ENCODE results near the gene ZDHHC1. TPM values are rescaled to one million over a fixed set of nuclear protein-coding genes. Genes with fewer than 3 reads are reported as not detected.

Gene ZDHHC1
- total RNA-seq, 4 donors from 2014 or later = 7.5 to 26.7 (median 17.3) TPM

- TF ChIP-seq POLR2AphosphoS5 (IDR thresholded peaks at IDR 0.05) (peak; percentile 31), POLR2A (IDR thresholded peaks at IDR 0.05) (no peak)
- H3K9me3 ChIP-seq = no peaks in the 10 kb centered on the region
- H3K27me3 ChIP-seq = no peaks in the 10 kb centered on the region
- peak overlapping the region in 3 of 4 donors; percentile 54 to 70 (median 63) for H3K27ac ChIP-seq
- no peak overlapping the region for H3K4me3 ChIP-seq
- H3K4me1 ChIP-seq = peaks cover 0 to 81% (median 40%) of the 10 kb centered on the region in 3 donors
- WGBS, 2 donors (ENCODE audit: low coverage in 1 of 2) = 40 to 67% methylated on average over 1 of the region's 6 CpGs
- ATAC-seq = peak; percentile 85
- peaks cover 0 to 79% of the 10 kb centered on the region in 2 donors for H3K36me3 ChIP-seq
Observed at GRCh38 chr16:67443265-67443664, 27.0 kb upstream of the ZDHHC1 start.

- Histone ChIP-seq H3K27me3 (no peaks in the 10 kb centered on the region), H3K4me3 (no peak overlapping the region), H3K9me3 (no peaks in the 10 kb centered on the region), H3K36me3 (peaks cover 0 to 83% of the 10 kb centered on the region in 2 donors), H3K4me1 (peaks cover 0 to 76% (median 39%) of the 10 kb centered on the region in 3 donors), H3K27ac (peak overlapping the region in 3 of 4 donors; percentile 5 to 54 (median 24))
- 70 to 76% methylated on average over 5 to 8 of the region's 13 CpGs for WGBS, 2 donors (ENCODE audit: low coverage in 1 of 2)
- TF ChIP-seq POLR2AphosphoS5 (IDR thresholded peaks at IDR 0.05) (no peak), EP300 (IDR thresholded peaks at IDR 0.05) (no peak), CTCF (IDR thresholded peaks at IDR 0.05) (no peak), POLR2A (IDR thresholded peaks at IDR 0.05) (no peak)
- no peak for ATAC-seq
Observed at GRCh38 chr16:67442581-67443255, 26.4 kb upstream of the ZDHHC1 start.

- H3K4me3 ChIP-seq = no peak overlapping the region
- peak overlapping the region in 1 of 4 donors; percentile 54 for H3K27ac ChIP-seq
- no peaks in the 10 kb centered on the region for H3K9me3 ChIP-seq
- WGBS, 2 donors (ENCODE audit: low coverage in 1 of 2) = 45 to 70% methylated on average over 1 to 3 of the region's 5 CpGs
- H3K27me3 ChIP-seq = no peaks in the 10 kb centered on the region
- H3K36me3 ChIP-seq = peaks cover 0 to 83% of the 10 kb centered on the region in 2 donors
- TF ChIP-seq CTCF (IDR thresholded peaks at IDR 0.05) (no peak), EP300 (IDR thresholded peaks at IDR 0.05) (no peak), POLR2AphosphoS5 (IDR thresholded peaks at IDR 0.05) (no peak), POLR2A (IDR thresholded peaks at IDR 0.05) (no peak)
- peaks cover 0 to 68% (median 31%) of the 10 kb centered on the region in 3 donors for H3K4me1 ChIP-seq
- peak; percentile 14 for ATAC-seq
Observed at GRCh38 chr16:67441907-67442306, 25.6 kb upstream of the ZDHHC1 start.

- H3K4me1 ChIP-seq = peaks cover 0 to 62% (median 25%) of the 10 kb centered on the region in 3 donors
- TF ChIP-seq POLR2A (IDR thresholded peaks at IDR 0.05) (no peak), CTCF (IDR thresholded peaks at IDR 0.05) (no peak), EP300 (IDR thresholded peaks at IDR 0.05) (no peak)
- no peak overlapping the region for H3K4me3 ChIP-seq
- WGBS, 2 donors (ENCODE audit: low coverage in 1 of 2) = 78 to 87% methylated on average over 4 to 6 of the region's 17 CpGs
- peaks cover 0 to 88% of the 10 kb centered on the region in 2 donors for H3K36me3 ChIP-seq
- no peaks in the 10 kb centered on the region for H3K9me3 ChIP-seq
- no peaks in the 10 kb centered on the region for H3K27me3 ChIP-seq
- H3K27ac ChIP-seq = peak overlapping the region in 1 of 4 donors; percentile 27
- no peak for ATAC-seq
Observed at GRCh38 chr16:67441271-67441753, 25.0 kb upstream of the ZDHHC1 start.

- H3K9me3 ChIP-seq = no peaks in the 10 kb centered on the region
- H3K36me3 ChIP-seq = peaks cover 0 to 86% of the 10 kb centered on the region in 2 donors
- TF ChIP-seq CTCF (IDR thresholded peaks at IDR 0.05) = no peak
- TF ChIP-seq POLR2A (IDR thresholded peaks at IDR 0.05) = no peak
- TF ChIP-seq POLR2AphosphoS5 (IDR thresholded peaks at IDR 0.05) = no peak
- TF ChIP-seq EP300 (IDR thresholded peaks at IDR 0.05) = no peak
- peaks cover 0 to 38% (median 10%) of the 10 kb centered on the region in 3 donors for H3K4me1 ChIP-seq
- 80 to 100% methylated on average over 1 to 5 of the region's 19 CpGs for WGBS, 2 donors (ENCODE audit: low coverage in 1 of 2)
- no peak overlapping the region for H3K27ac ChIP-seq
- no peaks in the 10 kb centered on the region for H3K27me3 ChIP-seq
- no peak for ATAC-seq
- no peak overlapping the region for H3K4me3 ChIP-seq
Observed at GRCh38 chr16:67438824-67439393, 22.6 kb upstream of the ZDHHC1 start.

All from gastroesophageal sphincter (tissue), 4 donors.